NCI-H446 (cell line): ENCODE measurements around the gene PMM2.

ENCODE experiments used
- DNase-seq, 2 experiments: peaks; one replicate each; lab custom pipeline; 2025; lab: John Stamatoyannopoulos, UW

Gene PMM2

GRCh38 chr16:8851761-8852403 lies 54.2 kb downstream of the PMM2 start:
- no peak for DNase-seq

GRCh38 chr16:8852534-8852933 lies 54.9 kb downstream of the PMM2 start:
- no peak for DNase-seq

GRCh38 chr16:8853150-8853549 lies 55.5 kb downstream of the PMM2 start:
- no peak for DNase-seq

- no peak for DNase-seq
Observed at GRCh38 chr16:8853611-8854010, 56.0 kb downstream of the PMM2 start.

- no peak for DNase-seq
Observed at GRCh38 chr16:8854298-8854948, 56.8 kb downstream of the PMM2 start.

- DNase-seq = no peak
Observed at GRCh38 chr16:8855051-8855786, 57.6 kb downstream of the PMM2 start.

GRCh38 chr16:8855972-8856371 lies 58.3 kb downstream of the PMM2 start:
- no peak for DNase-seq

GRCh38 chr16:8858994-8859912 lies 61.6 kb downstream of the PMM2 start:
- DNase-seq = no peak

GRCh38 chr16:8859913-8860881 lies 62.6 kb downstream of the PMM2 start:
- no peak for DNase-seq

- no peak for DNase-seq
Observed at GRCh38 chr16:8861563-8862308, 64.1 kb downstream of the PMM2 start.

GRCh38 chr16:8862309-8863130 lies 64.9 kb downstream of the PMM2 start:
- DNase-seq = no peak

GRCh38 chr16:8863594-8864424 lies 66.2 kb downstream of the PMM2 start:
- DNase-seq = no peak

GRCh38 chr16:8864480-8865110 lies 67.0 kb downstream of the PMM2 start:
- no peak for DNase-seq

GRCh38 chr16:8865145-8865882 lies 67.7 kb downstream of the PMM2 start:
- no peak for DNase-seq

GRCh38 chr16:8866118-8866883 lies 68.7 kb downstream of the PMM2 start:
- no peak for DNase-seq

GRCh38 chr16:8866884-8867215 lies 69.2 kb downstream of the PMM2 start:
- DNase-seq = no peak
